SK-N-SH treated with all-trans-retinoic acid at 6 μM for 48 hours (cell line): ENCODE results near the gene KATNAL1.

Source experiments
- ATAC-seq: fragments of 200-7000 bp; cut with Tn5 transposase; 3 replicates; pipeline ENCODE4 v1.9.1; 2020; ENCODE audit warnings: mild to moderate bottlenecking, moderate library complexity
- ARNTL ChIP-seq: fragments of 450-650 bp; formaldehyde crosslinking; IDR thresholded peaks from 2 replicates; pipeline ENCODE4 v1.5.0; 2020; ENCODE audit warnings: low read depth, mild to moderate bottlenecking, moderate library complexity, borderline replicate concordance
- BACH2 ChIP-seq: fragments of 250-450 bp; sonication (Bioruptor Pico); IDR thresholded peaks from 2 replicates; pipeline ENCODE4 v1.9.0; 2021; ENCODE audit warnings: mild to moderate bottlenecking, borderline replicate concordance
- CREB5 ChIP-seq: fragments of 250-450 bp; sonication (Bioruptor Pico); IDR thresholded peaks from 2 replicates; pipeline ENCODE4 v1.5.1; 2020; ENCODE audit warnings: low read depth, mild to moderate bottlenecking, moderate library complexity
- CSDC2 ChIP-seq: fragments of 250-450 bp; sonication (Bioruptor Pico); IDR thresholded peaks from 2 replicates; pipeline ENCODE4 v1.5.0; 2020; ENCODE audit warnings: mild to moderate bottlenecking, moderate library complexity
- CSRNP3 ChIP-seq: fragments of 250-450 bp; sonication (Bioruptor Pico); IDR thresholded peaks from 2 replicates; pipeline ENCODE4 v1.5.1; 2021; ENCODE audit warnings: mild to moderate bottlenecking, moderate library complexity
- ESRRG ChIP-seq: fragments of 250-450 bp; sonication (Bioruptor Pico); IDR thresholded peaks from 2 replicates; pipeline ENCODE4 v1.6.1; 2021; ENCODE audit warnings: mild to moderate bottlenecking
- ISL1 ChIP-seq: fragments of 250-450 bp; sonication (Bioruptor Pico); IDR thresholded peaks from 2 replicates; pipeline ENCODE4 v2.1.2; 2022; ENCODE audit warnings: mild to moderate bottlenecking, moderate library complexity
- OSR1 ChIP-seq: fragments of 250-450 bp; sonication (Bioruptor Pico); IDR thresholded peaks from 2 replicates; pipeline ENCODE4 v1.8.0; 2022; ENCODE audit warnings: moderate library complexity, mild to moderate bottlenecking, inconsistent platforms
- PPARA ChIP-seq: fragments of 250-450 bp; sonication (Bioruptor Pico); IDR thresholded peaks from 2 replicates; pipeline ENCODE4 v1.5.0; 2020; ENCODE audit warnings: mild to moderate bottlenecking, borderline replicate concordance
- TCF4 ChIP-seq: fragments of 250-450 bp; sonication (Bioruptor Pico); IDR thresholded peaks from 2 replicates; pipeline ENCODE4 v1.8.0; 2021; ENCODE audit warnings: mild to moderate bottlenecking, moderate library complexity, borderline replicate concordance
- TOX ChIP-seq: fragments of 250-450 bp; sonication (Bioruptor Pico); IDR thresholded peaks from 2 replicates; pipeline ENCODE4 v1.8.0; 2021; ENCODE audit warnings: mild to moderate bottlenecking, moderate library complexity, borderline replicate concordance
- TSHZ2 ChIP-seq: fragments of 250-450 bp; sonication (Bioruptor Pico); IDR thresholded peaks from 2 replicates; pipeline ENCODE4 v1.5.0; 2020; ENCODE audit warnings: mild to moderate bottlenecking, moderate library complexity
- ZC3H10 ChIP-seq: fragments of 250-450 bp; sonication (Bioruptor Pico); IDR thresholded peaks from 2 replicates; pipeline ENCODE4 v1.5.1; 2021; ENCODE audit warnings: mild to moderate bottlenecking, moderate library complexity
- ZFP3 ChIP-seq: fragments of 250-450 bp; sonication (Bioruptor Pico); IDR thresholded peaks from 2 replicates; pipeline ENCODE4 v1.5.0; 2020; ENCODE audit warnings: mild to moderate bottlenecking, moderate library complexity
- ZNF565 ChIP-seq: fragments of 450-650 bp; formaldehyde crosslinking; conservative IDR thresholded peaks from 2 replicates; pipeline ENCODE4 v1.5.0; 2020; ENCODE audit warnings: low read depth, mild to moderate bottlenecking, moderate library complexity
- ZNF70 ChIP-seq: fragments of 450-650 bp; formaldehyde crosslinking; IDR thresholded peaks from 2 replicates; pipeline ENCODE4 v1.5.0; 2020; ENCODE audit warnings: mild to moderate bottlenecking, moderate library complexity
- ZNF8 ChIP-seq: fragments of 450-650 bp; formaldehyde crosslinking; IDR thresholded peaks from 2 replicates; pipeline ENCODE4 v1.5.0; 2020; ENCODE audit warnings: mild to moderate bottlenecking, moderate library complexity
- TF ChIP-seq, protein P1 (sequence below): fragments of 250-450 bp; sonication (Bioruptor Pico); IDR thresholded peaks from 2 replicates; pipeline ENCODE4 v1.8.0; 2020; ENCODE audit warnings: mild to moderate bottlenecking, moderate library complexity, borderline replicate concordance
- TF ChIP-seq, protein P2 (sequence below): fragments of 250-450 bp; sonication (Bioruptor Pico); IDR thresholded peaks from 2 replicates; pipeline ENCODE4 v1.8.0; 2021; ENCODE audit warnings: low read depth, mild to moderate bottlenecking, moderate library complexity, borderline replicate concordance

KATNAL1 gene

GRCh38 chr13:30345426-30346100 is 38.2 kb upstream of the KATNAL1 start:
- ATAC-seq = no peak
- no peak for TF ChIP-seq ZNF8 (CRISPR knock-in tag)
- no peak for TF ChIP-seq OSR1 (CRISPR knock-in tag)
- no peak for TF ChIP-seq CSRNP3 (CRISPR knock-in tag)
- no peak for TF ChIP-seq ZNF70
- no peak for TF ChIP-seq TOX (CRISPR knock-in tag)
- TF ChIP-seq ZC3H10 (CRISPR knock-in tag) = no peak
- no peak for TF ChIP-seq ESRRG (CRISPR knock-in tag)
- no peak for TF ChIP-seq TCF4
- TF ChIP-seq CREB5 (CRISPR knock-in tag) = no peak
- TF ChIP-seq ZFP3 (CRISPR knock-in tag) = no peak
- TF ChIP-seq, protein P1, sequence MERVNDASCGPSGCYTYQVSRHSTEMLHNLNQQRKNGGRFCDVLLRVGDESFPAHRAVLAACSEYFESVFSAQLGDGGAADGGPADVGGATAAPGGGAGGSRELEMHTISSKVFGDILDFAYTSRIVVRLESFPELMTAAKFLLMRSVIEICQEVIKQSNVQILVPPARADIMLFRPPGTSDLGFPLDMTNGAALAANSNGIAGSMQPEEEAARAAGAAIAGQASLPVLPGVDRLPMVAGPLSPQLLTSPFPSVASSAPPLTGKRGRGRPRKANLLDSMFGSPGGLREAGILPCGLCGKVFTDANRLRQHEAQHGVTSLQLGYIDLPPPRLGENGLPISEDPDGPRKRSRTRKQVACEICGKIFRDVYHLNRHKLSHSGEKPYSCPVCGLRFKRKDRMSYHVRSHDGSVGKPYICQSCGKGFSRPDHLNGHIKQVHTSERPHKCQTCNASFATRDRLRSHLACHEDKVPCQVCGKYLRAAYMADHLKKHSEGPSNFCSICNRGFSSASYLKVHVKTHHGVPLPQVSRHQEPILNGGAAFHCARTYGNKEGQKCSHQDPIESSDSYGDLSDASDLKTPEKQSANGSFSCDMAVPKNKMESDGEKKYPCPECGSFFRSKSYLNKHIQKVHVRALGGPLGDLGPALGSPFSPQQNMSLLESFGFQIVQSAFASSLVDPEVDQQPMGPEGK (CRISPR knock-in tag) = no peak
- TF ChIP-seq BACH2 (CRISPR knock-in tag) = no peak
- no peak for TF ChIP-seq TSHZ2
- TF ChIP-seq, protein P2, sequence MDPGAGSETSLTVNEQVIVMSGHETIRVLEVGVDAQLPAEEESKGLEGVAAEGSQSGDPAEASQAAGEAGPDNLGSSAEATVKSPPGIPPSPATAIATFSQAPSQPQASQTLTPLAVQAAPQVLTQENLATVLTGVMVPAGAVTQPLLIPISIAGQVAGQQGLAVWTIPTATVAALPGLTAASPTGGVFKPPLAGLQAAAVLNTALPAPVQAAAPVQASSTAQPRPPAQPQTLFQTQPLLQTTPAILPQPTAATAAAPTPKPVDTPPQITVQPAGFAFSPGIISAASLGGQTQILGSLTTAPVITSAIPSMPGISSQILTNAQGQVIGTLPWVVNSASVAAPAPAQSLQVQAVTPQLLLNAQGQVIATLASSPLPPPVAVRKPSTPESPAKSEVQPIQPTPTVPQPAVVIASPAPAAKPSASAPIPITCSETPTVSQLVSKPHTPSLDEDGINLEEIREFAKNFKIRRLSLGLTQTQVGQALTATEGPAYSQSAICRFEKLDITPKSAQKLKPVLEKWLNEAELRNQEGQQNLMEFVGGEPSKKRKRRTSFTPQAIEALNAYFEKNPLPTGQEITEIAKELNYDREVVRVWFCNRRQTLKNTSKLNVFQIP (CRISPR knock-in tag) = no peak
- no peak for TF ChIP-seq ISL1
- TF ChIP-seq CSDC2 (CRISPR knock-in tag) = no peak
- no peak for TF ChIP-seq ARNTL
- no peak for TF ChIP-seq PPARA (CRISPR knock-in tag)
- TF ChIP-seq ZNF565 (CRISPR knock-in tag) = no peak

DNA sequence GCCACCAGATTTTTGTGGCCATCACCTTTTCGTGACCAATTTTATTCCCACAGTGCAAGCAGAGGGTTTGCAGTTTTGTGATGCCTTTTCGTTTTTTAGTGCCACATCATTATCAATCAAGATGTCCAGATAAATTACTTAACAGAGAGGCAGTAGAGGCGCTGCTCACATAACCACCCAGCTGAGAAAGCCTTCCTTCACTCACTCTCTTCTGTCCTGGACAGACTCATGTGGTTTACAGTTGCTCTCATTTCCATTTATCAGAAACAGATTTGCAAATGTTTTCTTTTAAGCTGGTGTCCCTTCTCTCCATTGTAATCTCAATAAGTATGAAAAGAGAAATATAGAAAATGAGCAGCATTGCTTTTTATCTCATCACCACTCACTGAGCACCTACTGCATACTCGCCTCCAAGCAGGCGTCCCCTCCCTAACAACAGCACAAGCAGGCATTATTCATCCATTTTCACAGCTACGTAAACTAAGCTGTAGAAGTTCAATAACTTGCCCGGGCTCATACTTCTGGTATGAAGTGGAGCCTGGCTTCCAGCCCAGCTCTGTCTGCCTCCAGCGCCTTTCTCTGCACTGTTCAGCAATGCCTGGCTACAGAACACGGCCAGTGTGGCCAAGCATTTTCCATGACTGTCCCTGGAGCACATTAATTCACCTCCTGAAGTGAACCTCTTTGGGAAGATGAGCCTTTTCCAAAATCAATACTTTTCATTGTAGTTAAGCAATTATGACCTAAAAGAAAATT is 34.6 kb upstream of the KATNAL1 start:
- peak; percentile 87 for ATAC-seq
- TF ChIP-seq ZFP3 (CRISPR knock-in tag) (0 out of 2 replicates have a peak, but pooled peaks have one; percentile 48), ISL1 (0 out of 2 replicates have a peak, but pooled peaks have one; percentile 26), ARNTL (no peak)
